Measurements from ENCODE around the gene PDE3B. TPM values are rescaled to one million over a fixed set of nuclear protein-coding genes. Genes with fewer than 3 reads are reported as not detected.

PDE3B gene
- total RNA-seq, 1 experiment from 2014 or later: 6.7 TPM

DNA sequence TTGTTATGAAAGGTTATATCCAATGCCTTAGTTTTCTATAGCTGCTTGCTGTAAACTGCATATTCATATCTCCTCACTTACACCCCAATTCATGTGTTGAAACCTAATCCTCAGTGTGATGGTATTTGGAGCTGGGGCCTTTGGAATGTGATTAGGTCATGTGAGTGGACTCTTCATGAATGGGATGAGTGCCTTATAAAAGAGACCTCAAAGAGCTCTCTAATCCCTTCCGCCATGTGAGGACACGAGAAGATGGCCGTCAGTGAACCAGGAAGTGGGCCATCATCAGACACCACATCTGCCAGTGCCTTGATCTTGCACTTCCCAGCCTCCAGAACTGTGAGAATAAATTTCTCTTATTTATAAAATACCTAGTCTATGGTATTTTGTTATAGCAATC, 169.2 kb downstream of the PDE3B start:
- TF ChIP-seq CEBPB (IDR thresholded peaks at IDR 0.05; ENCODE audit: low read depth): no peak
- no peak for TF ChIP-seq ATF3 (IDR thresholded peaks at IDR 0.05)
- no peak for TF ChIP-seq ZNF274 (IDR thresholded peaks at IDR 0.05; ENCODE audit: low read depth, low read length)
- no peak for TF ChIP-seq SIN3A (IDR thresholded peaks at IDR 0.05; ENCODE audit: low read depth)
- TF ChIP-seq TCF7L2 (IDR thresholded peaks at IDR 0.05; ENCODE audit: borderline replicate concordance, extremely low read depth, insufficient read depth, insufficient read length): no peak
- no peak for TF ChIP-seq FOSL1 (IDR thresholded peaks at IDR 0.05; ENCODE audit: low read depth)
- TF ChIP-seq, protein P1, sequence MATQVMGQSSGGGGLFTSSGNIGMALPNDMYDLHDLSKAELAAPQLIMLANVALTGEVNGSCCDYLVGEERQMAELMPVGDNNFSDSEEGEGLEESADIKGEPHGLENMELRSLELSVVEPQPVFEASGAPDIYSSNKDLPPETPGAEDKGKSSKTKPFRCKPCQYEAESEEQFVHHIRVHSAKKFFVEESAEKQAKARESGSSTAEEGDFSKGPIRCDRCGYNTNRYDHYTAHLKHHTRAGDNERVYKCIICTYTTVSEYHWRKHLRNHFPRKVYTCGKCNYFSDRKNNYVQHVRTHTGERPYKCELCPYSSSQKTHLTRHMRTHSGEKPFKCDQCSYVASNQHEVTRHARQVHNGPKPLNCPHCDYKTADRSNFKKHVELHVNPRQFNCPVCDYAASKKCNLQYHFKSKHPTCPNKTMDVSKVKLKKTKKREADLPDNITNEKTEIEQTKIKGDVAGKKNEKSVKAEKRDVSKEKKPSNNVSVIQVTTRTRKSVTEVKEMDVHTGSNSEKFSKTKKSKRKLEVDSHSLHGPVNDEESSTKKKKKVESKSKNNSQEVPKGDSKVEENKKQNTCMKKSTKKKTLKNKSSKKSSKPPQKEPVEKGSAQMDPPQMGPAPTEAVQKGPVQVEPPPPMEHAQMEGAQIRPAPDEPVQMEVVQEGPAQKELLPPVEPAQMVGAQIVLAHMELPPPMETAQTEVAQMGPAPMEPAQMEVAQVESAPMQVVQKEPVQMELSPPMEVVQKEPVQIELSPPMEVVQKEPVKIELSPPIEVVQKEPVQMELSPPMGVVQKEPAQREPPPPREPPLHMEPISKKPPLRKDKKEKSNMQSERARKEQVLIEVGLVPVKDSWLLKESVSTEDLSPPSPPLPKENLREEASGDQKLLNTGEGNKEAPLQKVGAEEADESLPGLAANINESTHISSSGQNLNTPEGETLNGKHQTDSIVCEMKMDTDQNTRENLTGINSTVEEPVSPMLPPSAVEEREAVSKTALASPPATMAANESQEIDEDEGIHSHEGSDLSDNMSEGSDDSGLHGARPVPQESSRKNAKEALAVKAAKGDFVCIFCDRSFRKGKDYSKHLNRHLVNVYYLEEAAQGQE (IDR thresholded peaks at IDR 0.05; ENCODE audit: low read depth): no peak
- TF ChIP-seq ZFX (IDR thresholded peaks at IDR 0.05): no peak
- TF ChIP-seq ZBTB33 (IDR thresholded peaks at IDR 0.05; ENCODE audit: extremely low read depth, insufficient replicate concordance, low read length): no peak
- TF ChIP-seq SP1 (IDR thresholded peaks at IDR 0.05; ENCODE audit: low read depth): no peak
- TF ChIP-seq POLR2A (IDR thresholded peaks at IDR 0.05; ENCODE audit: borderline replicate concordance, extremely low read depth, insufficient read depth, insufficient read length): no peak
- TF ChIP-seq, protein P2, sequence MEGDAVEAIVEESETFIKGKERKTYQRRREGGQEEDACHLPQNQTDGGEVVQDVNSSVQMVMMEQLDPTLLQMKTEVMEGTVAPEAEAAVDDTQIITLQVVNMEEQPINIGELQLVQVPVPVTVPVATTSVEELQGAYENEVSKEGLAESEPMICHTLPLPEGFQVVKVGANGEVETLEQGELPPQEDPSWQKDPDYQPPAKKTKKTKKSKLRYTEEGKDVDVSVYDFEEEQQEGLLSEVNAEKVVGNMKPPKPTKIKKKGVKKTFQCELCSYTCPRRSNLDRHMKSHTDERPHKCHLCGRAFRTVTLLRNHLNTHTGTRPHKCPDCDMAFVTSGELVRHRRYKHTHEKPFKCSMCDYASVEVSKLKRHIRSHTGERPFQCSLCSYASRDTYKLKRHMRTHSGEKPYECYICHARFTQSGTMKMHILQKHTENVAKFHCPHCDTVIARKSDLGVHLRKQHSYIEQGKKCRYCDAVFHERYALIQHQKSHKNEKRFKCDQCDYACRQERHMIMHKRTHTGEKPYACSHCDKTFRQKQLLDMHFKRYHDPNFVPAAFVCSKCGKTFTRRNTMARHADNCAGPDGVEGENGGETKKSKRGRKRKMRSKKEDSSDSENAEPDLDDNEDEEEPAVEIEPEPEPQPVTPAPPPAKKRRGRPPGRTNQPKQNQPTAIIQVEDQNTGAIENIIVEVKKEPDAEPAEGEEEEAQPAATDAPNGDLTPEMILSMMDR (IDR thresholded peaks at IDR 0.05 in 2 of 3, conservative IDR thresholded peaks at IDR 0.05 in 1 of 3; ENCODE audit: borderline replicate concordance in 1 of 3, insufficient read depth in 1 of 3, low read depth in 2 of 3, low read length in 2 of 3): no peak
- no peak for TF ChIP-seq YY1 (IDR thresholded peaks at IDR 0.05; ENCODE audit: extremely low read depth, insufficient replicate concordance, low read depth, low read length)
- TF ChIP-seq CBX3 (IDR thresholded peaks at IDR 0.05; ENCODE audit: low read depth): no peak
- TF ChIP-seq POLR2AphosphoS5 (IDR thresholded peaks at IDR 0.05; ENCODE audit: low read depth, low read length): no peak
- TF ChIP-seq EZH2 (IDR thresholded peaks at IDR 0.05): no peak
- no peak for TF ChIP-seq JUND (IDR thresholded peaks at IDR 0.05)
- no peak for TF ChIP-seq EZH2phosphoT487 (IDR thresholded peaks at IDR 0.05; ENCODE audit: borderline replicate concordance)
- no peak for TF ChIP-seq RAD21 (IDR thresholded peaks at IDR 0.05; ENCODE audit: low read depth)
- ChIA-PET POLR2A (no interaction called here), CTCF (no interaction called here), RAD21 (ENCODE audit: low non-redundant PET in 1 of 2, low total read pairs in 2 of 2, uncharacterized antibody in 2 of 2, unreplicated experiment in 2 of 2) (no interaction called here)
- Histone ChIP-seq H3K4me3 (replicated peaks in 1 of 2; ENCODE audit: low read depth in 1 of 2, low read length in 2 of 2) (no peak overlapping the region), H3K27ac (ENCODE audit: low read depth, low read length) (no peak overlapping the region), H3K9ac (ENCODE audit: low read length) (no peak overlapping the region), H2AFZ (ENCODE audit: low read depth, low read length, poor library complexity, severe bottlenecking) (no peak overlapping the region), H3K4me1 (ENCODE audit: control insufficient read depth in 1 of 2, insufficient read depth in 2 of 2, low read length in 2 of 2) (no peaks in the 10 kb centered on the region), H4K20me1 (ENCODE audit: insufficient read depth) (no peaks in the 10 kb centered on the region), H3K27me3 (ENCODE audit: insufficient read depth, low read length) (no peaks in the 10 kb centered on the region), H3K79me2 (ENCODE audit: insufficient read depth, low read length) (no peaks in the 10 kb centered on the region), H3K4me2 (ENCODE audit: low read length) (no peak overlapping the region), H3K9me3 (ENCODE audit: control insufficient read depth in 1 of 2, insufficient read depth in 1 of 2, low read depth in 1 of 2, low read length in 2 of 2) (no peaks in the 10 kb centered on the region), H3K9me2 (ENCODE audit: insufficient read depth) (no peaks in the 10 kb centered on the region), H3K36me3 (ENCODE audit: control insufficient read depth in 1 of 2, insufficient read depth in 2 of 2, low read length in 2 of 2) (no peaks in the 10 kb centered on the region)
- DNase-seq (ENCODE audit: low read depth, low spot score) (no peak), ATAC-seq (no peak)
- no TSS peak for BruUV-seq (replicated peaks)
- intact Hi-C loops (cut with micrococcal nuclease): no loop called here
